ENCODE results near the gene ATP9B. TPM values are rescaled to one million over a fixed set of nuclear protein-coding genes. Genes with fewer than 3 reads are reported as not detected.

Gene ATP9B
- polyA plus RNA-seq, 1 of the 3 experiments (the other 2 are of a cell fraction) = 11.2 TPM

DNA sequence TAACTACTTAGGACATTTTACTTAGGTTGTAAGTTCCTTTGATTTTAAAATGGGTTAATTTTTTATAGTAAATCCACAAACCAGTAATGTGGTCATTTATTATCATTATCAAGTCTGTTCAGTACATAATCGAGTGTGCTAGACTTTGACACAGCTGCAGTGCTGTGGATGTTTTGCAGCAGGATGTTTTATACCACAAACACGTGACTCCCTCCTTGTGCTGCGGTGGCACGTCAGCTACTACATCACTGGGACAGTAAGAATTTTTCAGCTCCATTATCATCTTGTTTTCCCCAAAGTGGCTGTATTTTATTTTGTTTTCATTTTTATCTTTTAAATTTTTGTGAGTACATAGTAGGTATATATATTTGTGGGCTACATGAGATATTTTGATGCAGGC lies 70.0 kb downstream of the ATP9B start:
- Histone ChIP-seq H3F3A (replicated peaks; ENCODE audit: insufficient read depth) (no peaks in the 10 kb centered on the region), H3K9me2 (no peaks in the 10 kb centered on the region; the same call in 1 of the 2 replicates), H3K4me3 (ENCODE audit: low read depth in 2 of 2, low read length in 1 of 2) (no peak overlapping the region), H3K4me2 (no peak overlapping the region), H3K9ac (no peak overlapping the region), H3K9me3 (no peaks in the 10 kb centered on the region), H4K20me1 (ENCODE audit: insufficient read depth) (no peaks in the 10 kb centered on the region), H3K4me1 (ENCODE audit: control insufficient read depth in 1 of 2, insufficient read depth in 2 of 2, low read depth in 1 of 2, low read length in 1 of 2) (no peaks in the 10 kb centered on the region), H3K27ac (ENCODE audit: low read depth in 2 of 2, low read length in 1 of 2) (no peak overlapping the region), H3K27me3 (ENCODE audit: insufficient read depth) (no peaks in the 10 kb centered on the region), H2AFZ (ENCODE audit: low read depth) (no peak overlapping the region), H3K79me2 (ENCODE audit: insufficient read depth) (no peaks in the 10 kb centered on the region), H3K36me3 (replicated peaks in 1 of 2; ENCODE audit: control insufficient read depth in 1 of 2, insufficient read depth in 2 of 2, low read length in 1 of 2) (peaks cover 0 to 2% of the 10 kb centered on the region in 2 experiments)
- CTCF ChIA-PET = no interaction called here
- WGBS (ENCODE audit: low lambda C conversion rate) = 76% methylated on average over 4 of the region's 4 CpGs
- POLR2A ChIA-PET = no interaction called here
- TF ChIP-seq EZH2phosphoT487 (IDR thresholded peaks at IDR 0.05; ENCODE audit: borderline replicate concordance, low read depth) (no peak), TEAD4 (IDR thresholded peaks at IDR 0.05; ENCODE audit: borderline replicate concordance, insufficient read depth) (no peak), ELF1 (IDR thresholded peaks at IDR 0.05) (no peak), RFX5 (IDR thresholded peaks at IDR 0.05; ENCODE audit: low read length) (no peak), RXRA (IDR thresholded peaks at IDR 0.05; ENCODE audit: borderline replicate concordance, low read depth) (no peak), CTCF (IDR thresholded peaks at IDR 0.05) (no peak), JUND (IDR thresholded peaks at IDR 0.05) (no peak), TAF1 (IDR thresholded peaks at IDR 0.05; ENCODE audit: borderline replicate concordance, low read depth, low read length) (no peak), GATA2 (CRISPR knock-in tag; IDR thresholded peaks at IDR 0.05) (no peak), EP300 (IDR thresholded peaks at IDR 0.05; ENCODE audit: borderline replicate concordance in 1 of 2, low read depth in 1 of 2, low read length in 1 of 2) (no peak), ZBTB33 (IDR thresholded peaks at IDR 0.05; ENCODE audit: borderline replicate concordance, low read depth) (no peak), RAD21 (IDR thresholded peaks at IDR 0.05; ENCODE audit: low read length) (no peak), CHD2 (IDR thresholded peaks at IDR 0.05; ENCODE audit: low read length, partially characterized antibody) (no peak), FOXJ3 (CRISPR knock-in tag; IDR thresholded peaks at IDR 0.05) (no peak), RCOR1 (IDR thresholded peaks at IDR 0.05; ENCODE audit: low read length) (no peak)
- TF ChIP-seq, protein P1, sequence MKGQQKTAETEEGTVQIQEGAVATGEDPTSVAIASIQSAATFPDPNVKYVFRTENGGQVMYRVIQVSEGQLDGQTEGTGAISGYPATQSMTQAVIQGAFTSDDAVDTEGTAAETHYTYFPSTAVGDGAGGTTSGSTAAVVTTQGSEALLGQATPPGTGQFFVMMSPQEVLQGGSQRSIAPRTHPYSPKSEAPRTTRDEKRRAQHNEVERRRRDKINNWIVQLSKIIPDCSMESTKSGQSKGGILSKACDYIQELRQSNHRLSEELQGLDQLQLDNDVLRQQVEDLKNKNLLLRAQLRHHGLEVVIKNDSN (IDR thresholded peaks at IDR 0.05; ENCODE audit: borderline replicate concordance, low read depth) = no peak
- DNase-seq = no peak
